ENCODE data around the gene RTN4RL2. TPM values are rescaled to one million over a fixed set of nuclear protein-coding genes. Genes with fewer than 3 reads are reported as not detected.
A peak's percentile ranks its signal among the peaks of the same experiment; 100 is the strongest.

Gene RTN4RL2
- total and polyA plus RNA-seq, 9 of the 15 experiments (the other 6 are each of a cell fraction or from before 2014, with no cell fraction given), result 0.06 to 1.9 (median 0.34) TPM; not detected in 4

DNA sequence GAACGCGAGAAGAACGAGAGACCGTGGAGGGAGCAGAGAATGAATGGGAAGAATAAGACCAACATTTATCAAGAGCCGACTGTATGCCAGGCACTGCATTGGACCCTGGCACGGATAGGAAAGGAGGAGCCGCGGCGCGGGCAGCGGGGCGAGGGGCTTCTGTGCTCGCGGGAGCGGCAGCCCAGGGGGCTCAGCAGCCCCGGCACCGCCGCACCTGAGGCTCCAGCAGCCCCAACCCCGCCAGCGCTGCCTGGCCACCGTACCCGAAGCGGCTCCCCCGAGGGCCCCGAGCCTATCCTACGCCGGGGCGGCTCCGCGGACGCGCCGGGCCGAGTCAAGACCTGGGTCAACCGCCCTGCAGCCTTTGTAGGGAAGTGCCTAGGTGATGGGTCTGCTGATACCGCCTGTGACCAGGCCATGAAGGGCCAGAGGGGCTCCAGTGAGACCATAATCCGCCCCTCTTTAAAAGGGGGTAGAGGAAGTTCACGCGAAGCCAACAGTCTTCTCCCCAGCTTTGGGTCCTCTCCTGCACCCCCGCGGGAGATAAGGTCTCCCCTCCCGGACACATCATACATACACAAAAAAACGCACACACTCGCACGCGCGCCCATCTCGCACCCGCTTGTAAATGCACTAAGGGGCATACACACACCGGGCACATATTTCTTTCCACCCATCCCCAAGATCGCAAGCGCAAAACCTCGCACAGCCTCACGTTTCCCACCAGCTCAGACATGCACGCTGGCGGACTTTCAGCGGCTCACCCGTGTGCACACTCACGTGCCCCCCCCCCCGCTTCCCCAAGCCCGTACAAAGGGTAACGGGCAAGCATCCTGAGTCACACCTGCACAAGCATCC is 935 bp upstream of the RTN4RL2 start (continued):
- TF ChIP-seq RCOR1 (IDR thresholded peaks at IDR 0.05; ENCODE audit: borderline replicate concordance in 1 of 2, low read depth in 2 of 2, low read length in 2 of 2) (no peak), U2AF1 (optimal IDR thresholded peaks at IDR 0.05; ENCODE audit: low read depth, low read length) (no peak), HOXB6 (CRISPR knock-in tag; IDR thresholded peaks at IDR 0.05; ENCODE audit: borderline replicate concordance) (no peak), GTF2F1 (IDR thresholded peaks at IDR 0.05; ENCODE audit: low read depth, low read length) (no peak), ZNF780A (CRISPR knock-in tag; IDR thresholded peaks at IDR 0.05) (no peak), E2F3 (CRISPR knock-in tag; IDR thresholded peaks at IDR 0.05) (no peak), ZNF444 (CRISPR knock-in tag; IDR thresholded peaks at IDR 0.05) (no peak), ZNF408 (CRISPR knock-in tag; IDR thresholded peaks at IDR 0.05; ENCODE audit: low read depth) (no peak), ETV6 (IDR thresholded peaks at IDR 0.05; ENCODE audit: borderline replicate concordance in 1 of 2, low read depth in 2 of 2, low read length in 1 of 2) (no peak), ETV6 (CRISPR knock-in tag; IDR thresholded peaks at IDR 0.05; ENCODE audit: borderline replicate concordance) (no peak), ZNF561 (CRISPR knock-in tag; conservative IDR thresholded peaks at IDR 0.05) (no peak), ZNF717 (CRISPR knock-in tag; IDR thresholded peaks at IDR 0.05) (no peak), CSDE1 (IDR thresholded peaks at IDR 0.05) (no peak)
- TF ChIP-seq, protein P1, sequence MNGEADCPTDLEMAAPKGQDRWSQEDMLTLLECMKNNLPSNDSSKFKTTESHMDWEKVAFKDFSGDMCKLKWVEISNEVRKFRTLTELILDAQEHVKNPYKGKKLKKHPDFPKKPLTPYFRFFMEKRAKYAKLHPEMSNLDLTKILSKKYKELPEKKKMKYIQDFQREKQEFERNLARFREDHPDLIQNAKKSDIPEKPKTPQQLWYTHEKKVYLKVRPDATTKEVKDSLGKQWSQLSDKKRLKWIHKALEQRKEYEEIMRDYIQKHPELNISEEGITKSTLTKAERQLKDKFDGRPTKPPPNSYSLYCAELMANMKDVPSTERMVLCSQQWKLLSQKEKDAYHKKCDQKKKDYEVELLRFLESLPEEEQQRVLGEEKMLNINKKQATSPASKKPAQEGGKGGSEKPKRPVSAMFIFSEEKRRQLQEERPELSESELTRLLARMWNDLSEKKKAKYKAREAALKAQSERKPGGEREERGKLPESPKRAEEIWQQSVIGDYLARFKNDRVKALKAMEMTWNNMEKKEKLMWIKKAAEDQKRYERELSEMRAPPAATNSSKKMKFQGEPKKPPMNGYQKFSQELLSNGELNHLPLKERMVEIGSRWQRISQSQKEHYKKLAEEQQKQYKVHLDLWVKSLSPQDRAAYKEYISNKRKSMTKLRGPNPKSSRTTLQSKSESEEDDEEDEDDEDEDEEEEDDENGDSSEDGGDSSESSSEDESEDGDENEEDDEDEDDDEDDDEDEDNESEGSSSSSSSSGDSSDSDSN (IDR thresholded peaks at IDR 0.05; ENCODE audit: borderline replicate concordance in 1 of 2, low read depth in 2 of 2, low read length in 2 of 2), result no peak
- TF ChIP-seq, protein P2, sequence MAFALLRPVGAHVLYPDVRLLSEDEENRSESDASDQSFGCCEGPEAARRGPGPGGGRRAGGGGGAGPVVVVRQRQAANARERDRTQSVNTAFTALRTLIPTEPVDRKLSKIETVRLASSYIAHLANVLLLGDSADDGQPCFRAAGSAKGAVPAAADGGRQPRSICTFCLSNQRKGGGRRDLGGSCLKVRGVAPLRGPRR (CRISPR knock-in tag; IDR thresholded peaks at IDR 0.05), result no peak
- TF ChIP-seq, protein P3, sequence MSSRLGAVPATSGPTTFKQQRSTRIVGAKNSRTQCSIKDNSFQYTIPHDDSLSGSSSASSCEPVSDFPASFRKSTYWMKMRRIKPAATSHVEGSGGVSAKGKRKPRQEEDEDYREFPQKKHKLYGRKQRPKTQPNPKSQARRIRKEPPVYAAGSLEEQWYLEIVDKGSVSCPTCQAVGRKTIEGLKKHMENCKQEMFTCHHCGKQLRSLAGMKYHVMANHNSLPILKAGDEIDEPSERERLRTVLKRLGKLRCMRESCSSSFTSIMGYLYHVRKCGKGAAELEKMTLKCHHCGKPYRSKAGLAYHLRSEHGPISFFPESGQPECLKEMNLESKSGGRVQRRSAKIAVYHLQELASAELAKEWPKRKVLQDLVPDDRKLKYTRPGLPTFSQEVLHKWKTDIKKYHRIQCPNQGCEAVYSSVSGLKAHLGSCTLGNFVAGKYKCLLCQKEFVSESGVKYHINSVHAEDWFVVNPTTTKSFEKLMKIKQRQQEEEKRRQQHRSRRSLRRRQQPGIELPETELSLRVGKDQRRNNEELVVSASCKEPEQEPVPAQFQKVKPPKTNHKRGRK (tag; IDR thresholded peaks at IDR 0.05), result peak; percentile 75
